PC-3 (cell line): ENCODE measurements around the gene KLHL11. TPM values are rescaled to one million over a fixed set of nuclear protein-coding genes. Genes with fewer than 3 reads are reported as not detected.

ENCODE experiments used
- ATAC-seq: fragments of 200-7000 bp; cut with Tn5 transposase; 2 replicates; pipeline ENCODE4 v1.9.1; 2020; ENCODE audit warnings: mild to moderate bottlenecking, moderate library complexity
- BruUV-seq: library from RNA; stranded (reverse); fragments of 400-500 nt; replicated peaks from 2 replicates; lab custom pipeline; 2021; lab: Mats Ljungman, UMichigan
- CTCF ChIA-PET: fragments of 300-600 bp; sonication (Branson Sonifier 250); formaldehyde crosslinking; loops from one replicate; lab custom pipeline; 2022; ENCODE audit warnings: antibody characterized with exemption; lab: Charles Lee
- POLR2A ChIA-PET: fragments of 300-600 bp; sonication (Branson Sonifier 250); formaldehyde crosslinking; loops from one replicate; lab custom pipeline; 2022; ENCODE audit warnings: antibody characterized with exemption; ENCODE audit not compliant: unreplicated experiment; lab: Charles Lee
- DNase-seq: peaks from one replicate; pipeline ENCODE4 v3.0.0-alpha.2; 2015
- H2AFZ ChIP-seq: fragments of 300-600 bp; sonication (generic); 2 replicates; pipeline ENCODE4 v1.6.0; 2016; ENCODE audit warnings: antibody characterized with exemption, low read length
- H3F3A ChIP-seq: fragments of 300-600 bp; sonication (generic); one replicate; pipeline ENCODE4 v1.6.0; 2017; ENCODE audit warnings: antibody characterized with exemption, low read length, control low read depth, mild to moderate bottlenecking; ENCODE audit not compliant: unreplicated experiment
- H3K27ac ChIP-seq: fragments of 300-600 bp; sonication (generic); 2 replicates; pipeline ENCODE4 v1.5.1; 2016; ENCODE audit warnings: mild to moderate bottlenecking, low read length
- H3K27me3 ChIP-seq: fragments of 300-600 bp; sonication (generic); 2 replicates; pipeline ENCODE4 v1.6.1; 2016; ENCODE audit warnings: low read length, mixed read lengths
- H3K36me3 ChIP-seq: fragments of 300-600 bp; sonication (generic); 2 replicates; pipeline ENCODE4 v1.6.1; 2016; ENCODE audit warnings: low read depth, mixed run types, low read length, mixed read lengths
- H3K4me1 ChIP-seq: fragments of 300-600 bp; sonication (generic); 2 replicates; pipeline ENCODE4 v1.5.1; 2016; ENCODE audit warnings: low read length; ENCODE audit not compliant: insufficient read depth
- H3K4me2 ChIP-seq: fragments of 300-600 bp; sonication (generic); 2 replicates; pipeline ENCODE4 v1.6.0; 2016; ENCODE audit warnings: low read length
- H3K4me3 ChIP-seq: fragments of 300-600 bp; sonication (generic); 2 replicates; pipeline ENCODE4 v1.5.1; 2016; ENCODE audit warnings: mild to moderate bottlenecking, low read length, mixed read lengths
- H3K79me2 ChIP-seq: fragments of 300-600 bp; sonication (generic); 2 replicates; pipeline ENCODE4 v1.6.1; 2017; ENCODE audit warnings: low read length, mixed read lengths
- H3K9ac ChIP-seq: fragments of 300-600 bp; sonication (generic); 2 replicates; pipeline ENCODE4 v1.6.0; 2016; ENCODE audit warnings: mild to moderate bottlenecking, low read length
- H3K9me2 ChIP-seq: fragments of 300-600 bp; sonication (generic); replicated peaks from 2 replicates; pipeline ENCODE4 v1.6.1; 2016; ENCODE audit warnings: mixed run types, low read length, mixed read lengths
- H3K9me3 ChIP-seq: fragments of 300-600 bp; sonication (generic); 2 replicates; pipeline ENCODE4 v1.6.1; 2016; ENCODE audit warnings: low read length, mixed read lengths
- H4K20me1 ChIP-seq: fragments of 300-600 bp; sonication (generic); 2 replicates; pipeline ENCODE4 v1.6.1; 2016; ENCODE audit warnings: low read length, mixed read lengths
- EZH2 ChIP-seq: fragments of 300-600 bp; sonication (generic); IDR thresholded peaks from one replicate; pipeline ENCODE4 v1.6.1; 2017; ENCODE audit warnings: antibody characterized with exemption, mild to moderate bottlenecking, low read length; ENCODE audit not compliant: unreplicated experiment
- EZH2phosphoT487 ChIP-seq: fragments of 300-600 bp; sonication (generic); IDR thresholded peaks from 2 replicates; pipeline ENCODE4 v1.6.1; 2018; ENCODE audit warnings: mild to moderate bottlenecking, antibody characterized with exemption, low read length, borderline replicate concordance
- intact Hi-C: fragments of 100-400 bp; cut with micrococcal nuclease; formaldehyde crosslinking; loops from 2 replicates; pipeline ENCODE4 v1.9.0; 2023
- total RNA-seq: library from RNA; depleted of rRNA; stranded (reverse); fragments of >200 nt; gene quantifications from 2 replicates; pipeline ENCODE4 v1.2.3, GENCODE V29; 2014
- TF ChIP-seq, protein P1 (sequence below): fragments of 300-600 bp; sonication (generic); conservative IDR thresholded peaks from 2 replicates; pipeline ENCODE4 v1.5.1; 2017; ENCODE audit warnings: antibody characterized with exemption, low read depth, mild to moderate bottlenecking, low read length

KLHL11 gene
- total RNA-seq, 1 experiment from 2014 or later, result 19.9 TPM

DNA sequence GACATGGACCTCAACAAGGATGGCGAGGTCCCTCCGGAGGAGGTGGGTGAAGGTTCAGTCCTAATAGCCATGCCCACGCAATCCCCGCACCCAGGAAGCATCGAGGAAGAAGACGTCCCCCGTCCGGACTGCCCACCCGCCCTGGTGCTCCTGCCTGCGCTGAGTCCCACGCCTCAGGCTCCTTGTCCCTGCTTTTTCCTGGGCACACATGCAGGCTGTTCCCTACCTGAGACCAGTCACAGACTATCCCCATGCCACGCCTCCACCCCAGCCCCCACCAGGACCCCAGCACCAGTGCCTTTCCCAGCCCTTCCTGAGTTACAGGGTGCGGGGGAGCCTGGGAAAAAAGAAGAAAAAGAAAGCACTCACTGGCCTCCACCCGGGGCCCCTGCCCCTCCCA lies 43.4 kb downstream of the KLHL11 start:
- Histone ChIP-seq H3K9ac (no peak overlapping the region), H4K20me1 (no peaks in the 10 kb centered on the region), H2AFZ (no peak overlapping the region), H3K79me2 (no peaks in the 10 kb centered on the region), H3K27ac (no peak overlapping the region), H3F3A (no peaks in the 10 kb centered on the region), H3K4me3 (no peak overlapping the region), H3K9me2 (no peaks in the 10 kb centered on the region), H3K4me1 (no peaks in the 10 kb centered on the region), H3K27me3 (no peaks in the 10 kb centered on the region), H3K4me2 (no peak overlapping the region), H3K9me3 (no peaks in the 10 kb centered on the region), H3K36me3 (no peaks in the 10 kb centered on the region)
- DNase-seq (no peak), ATAC-seq (no peak)
- POLR2A ChIA-PET, result no interaction called here
- TF ChIP-seq EZH2phosphoT487, result no peak
- TF ChIP-seq, protein P1, sequence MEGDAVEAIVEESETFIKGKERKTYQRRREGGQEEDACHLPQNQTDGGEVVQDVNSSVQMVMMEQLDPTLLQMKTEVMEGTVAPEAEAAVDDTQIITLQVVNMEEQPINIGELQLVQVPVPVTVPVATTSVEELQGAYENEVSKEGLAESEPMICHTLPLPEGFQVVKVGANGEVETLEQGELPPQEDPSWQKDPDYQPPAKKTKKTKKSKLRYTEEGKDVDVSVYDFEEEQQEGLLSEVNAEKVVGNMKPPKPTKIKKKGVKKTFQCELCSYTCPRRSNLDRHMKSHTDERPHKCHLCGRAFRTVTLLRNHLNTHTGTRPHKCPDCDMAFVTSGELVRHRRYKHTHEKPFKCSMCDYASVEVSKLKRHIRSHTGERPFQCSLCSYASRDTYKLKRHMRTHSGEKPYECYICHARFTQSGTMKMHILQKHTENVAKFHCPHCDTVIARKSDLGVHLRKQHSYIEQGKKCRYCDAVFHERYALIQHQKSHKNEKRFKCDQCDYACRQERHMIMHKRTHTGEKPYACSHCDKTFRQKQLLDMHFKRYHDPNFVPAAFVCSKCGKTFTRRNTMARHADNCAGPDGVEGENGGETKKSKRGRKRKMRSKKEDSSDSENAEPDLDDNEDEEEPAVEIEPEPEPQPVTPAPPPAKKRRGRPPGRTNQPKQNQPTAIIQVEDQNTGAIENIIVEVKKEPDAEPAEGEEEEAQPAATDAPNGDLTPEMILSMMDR, result no peak
- TF ChIP-seq EZH2, result no peak
- intact Hi-C loops, result no loop called here
- BruUV-seq, result no TSS peak
- CTCF ChIA-PET, result no interaction called here

DNA sequence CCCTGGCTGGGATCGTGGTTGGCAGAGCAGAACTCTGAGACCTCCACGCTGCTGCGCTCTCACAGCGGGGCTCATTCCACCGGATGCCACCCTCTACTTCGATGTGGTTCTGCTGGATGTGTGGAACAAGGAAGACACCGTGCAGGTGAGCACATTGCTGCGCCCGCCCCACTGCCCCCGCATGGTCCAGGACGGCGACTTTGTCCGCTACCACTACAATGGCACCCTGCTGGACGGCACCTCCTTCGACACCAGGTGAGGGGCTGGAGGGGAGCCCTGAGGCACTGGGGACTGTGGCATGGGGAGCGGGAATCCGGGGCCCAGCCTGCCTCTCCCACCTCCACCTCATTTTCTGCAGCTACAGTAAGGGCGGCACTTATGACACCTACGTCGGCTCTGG lies 47.2 kb downstream of the KLHL11 start:
- no peak overlapping the region for H3K4me3 ChIP-seq
- TF ChIP-seq EZH2phosphoT487 (no peak), EZH2 (no peak)
- TF ChIP-seq, protein P1, result no peak
- peaks cover 13% of the 10 kb centered on the region for H3K4me1 ChIP-seq
- no peak for ATAC-seq
- no TSS peak for BruUV-seq
- intact Hi-C loops, result no loop called here
- no peaks in the 10 kb centered on the region for H3K36me3 ChIP-seq
- no peak overlapping the region for H3K9ac ChIP-seq
- DNase-seq, result no peak
- H3K9me3 ChIP-seq, result no peaks in the 10 kb centered on the region
- no peaks in the 10 kb centered on the region for H3K9me2 ChIP-seq
- H3K4me2 ChIP-seq, result no peak overlapping the region
- no peaks in the 10 kb centered on the region for H3F3A ChIP-seq
- H3K27ac ChIP-seq, result no peak overlapping the region
- H4K20me1 ChIP-seq, result no peaks in the 10 kb centered on the region
- H3K79me2 ChIP-seq, result peaks cover 16% of the 10 kb centered on the region
- H2AFZ ChIP-seq, result no peak overlapping the region
- POLR2A ChIA-PET, result no interaction called here
- H3K27me3 ChIP-seq, result no peaks in the 10 kb centered on the region
- CTCF ChIA-PET, result no interaction called here

DNA sequence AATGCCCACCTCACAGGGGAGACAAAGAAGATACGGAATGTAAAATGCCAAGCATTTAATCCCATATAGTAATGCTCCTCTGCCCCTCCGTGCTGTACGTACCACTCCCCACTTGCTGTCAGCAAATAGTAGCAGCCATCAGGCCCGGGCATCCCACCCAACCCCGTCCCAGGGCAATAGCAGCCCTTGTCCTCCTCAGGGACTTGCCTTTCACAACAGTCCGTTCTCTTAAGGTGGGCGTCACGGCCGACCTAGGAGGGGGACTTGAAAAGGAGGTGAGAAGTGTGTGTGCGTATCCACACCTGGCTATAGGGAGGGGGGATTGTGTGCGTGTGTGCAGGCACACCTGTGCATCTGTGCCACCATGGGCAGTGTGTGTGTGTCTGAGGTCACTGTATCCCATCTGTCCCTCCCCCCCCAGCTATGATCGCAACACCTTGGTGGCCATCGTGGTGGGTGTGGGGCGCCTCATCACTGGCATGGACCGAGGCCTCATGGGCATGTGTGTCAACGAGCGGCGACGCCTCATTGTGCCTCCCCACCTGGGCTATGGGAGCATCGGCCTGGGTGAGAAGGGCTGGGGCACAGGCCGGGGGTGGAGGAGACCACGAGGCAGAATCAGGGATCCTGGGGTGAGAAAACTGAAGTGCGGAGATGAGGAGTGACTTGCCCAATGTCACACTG lies 48.4 kb downstream of the KLHL11 start:
- no peaks in the 10 kb centered on the region for H4K20me1 ChIP-seq
- no peak overlapping the region for H3K4me3 ChIP-seq
- ChIA-PET CTCF (no interaction called here), POLR2A (no interaction called here)
- H2AFZ ChIP-seq, result no peak overlapping the region
- H3K36me3 ChIP-seq, result no peaks in the 10 kb centered on the region
- BruUV-seq, result no TSS peak
- ATAC-seq, result no peak
- no peak overlapping the region for H3K4me2 ChIP-seq
- no peaks in the 10 kb centered on the region for H3F3A ChIP-seq
- no peaks in the 10 kb centered on the region for H3K9me2 ChIP-seq
- no peak for DNase-seq
- no peak overlapping the region for H3K27ac ChIP-seq
- H3K9ac ChIP-seq, result no peak overlapping the region
- no peaks in the 10 kb centered on the region for H3K27me3 ChIP-seq
- H3K9me3 ChIP-seq, result no peaks in the 10 kb centered on the region
- H3K4me1 ChIP-seq, result peaks cover 13% of the 10 kb centered on the region
- H3K79me2 ChIP-seq, result peaks cover 21% of the 10 kb centered on the region
- TF ChIP-seq, protein P1, result no peak
- no peak for TF ChIP-seq EZH2
- no peak for TF ChIP-seq EZH2phosphoT487
- intact Hi-C loops, result no loop called here
